Measurements from ENCODE around the gene DPY19L1. TPM values are rescaled to one million over a fixed set of nuclear protein-coding genes. Genes with fewer than 3 reads are reported as not detected.

The DPY19L1 gene
- total and polyA plus RNA-seq, 7 donors: 2.3 to 8.6 (median 3.6) TPM

GRCh38 chr7:35015346-35015859 is 21.9 kb downstream of the DPY19L1 start:
- TF ChIP-seq, protein P1, sequence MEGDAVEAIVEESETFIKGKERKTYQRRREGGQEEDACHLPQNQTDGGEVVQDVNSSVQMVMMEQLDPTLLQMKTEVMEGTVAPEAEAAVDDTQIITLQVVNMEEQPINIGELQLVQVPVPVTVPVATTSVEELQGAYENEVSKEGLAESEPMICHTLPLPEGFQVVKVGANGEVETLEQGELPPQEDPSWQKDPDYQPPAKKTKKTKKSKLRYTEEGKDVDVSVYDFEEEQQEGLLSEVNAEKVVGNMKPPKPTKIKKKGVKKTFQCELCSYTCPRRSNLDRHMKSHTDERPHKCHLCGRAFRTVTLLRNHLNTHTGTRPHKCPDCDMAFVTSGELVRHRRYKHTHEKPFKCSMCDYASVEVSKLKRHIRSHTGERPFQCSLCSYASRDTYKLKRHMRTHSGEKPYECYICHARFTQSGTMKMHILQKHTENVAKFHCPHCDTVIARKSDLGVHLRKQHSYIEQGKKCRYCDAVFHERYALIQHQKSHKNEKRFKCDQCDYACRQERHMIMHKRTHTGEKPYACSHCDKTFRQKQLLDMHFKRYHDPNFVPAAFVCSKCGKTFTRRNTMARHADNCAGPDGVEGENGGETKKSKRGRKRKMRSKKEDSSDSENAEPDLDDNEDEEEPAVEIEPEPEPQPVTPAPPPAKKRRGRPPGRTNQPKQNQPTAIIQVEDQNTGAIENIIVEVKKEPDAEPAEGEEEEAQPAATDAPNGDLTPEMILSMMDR (IDR thresholded peaks at IDR 0.05): no peak
- no peak overlapping the region for H3K27ac ChIP-seq
- ATAC-seq: no peak
- H3K4me1 ChIP-seq: no peaks in the 10 kb centered on the region
- H3K9me3 ChIP-seq: no peaks in the 10 kb centered on the region
- H3K27me3 ChIP-seq (ENCODE audit: insufficient read depth in 3 of 3, low read length in 2 of 3): no peaks in the 10 kb centered on the region
- no peak overlapping the region for H3K4me3 ChIP-seq
- intact Hi-C loops (cut with DNase I): no loop called here
- WGBS, 3 donors: 94 to 100% (median 95%) methylated on average over 1 of the region's 1 CpG
- DNase-seq: no peak
- peaks cover 0 to 11% of the 10 kb centered on the region in 2 donors for H3K36me3 ChIP-seq (ENCODE audit: insufficient read depth in 1 of 2, low read depth in 1 of 2)

GRCh38 chr7:35012160-35012559 is 25.1 kb downstream of the DPY19L1 start:
- Histone ChIP-seq H3K27me3 (ENCODE audit: insufficient read depth in 3 of 3, low read length in 2 of 3) (no peaks in the 10 kb centered on the region), H3K36me3 (ENCODE audit: insufficient read depth in 1 of 2, low read depth in 1 of 2) (peaks cover 0 to 11% of the 10 kb centered on the region in 2 donors), H3K27ac (no peak overlapping the region), H3K9me3 (no peaks in the 10 kb centered on the region), H3K4me3 (no peak overlapping the region), H3K4me1 (no peaks in the 10 kb centered on the region)
- DNase-seq (no peak), ATAC-seq (no peak)
- TF ChIP-seq, protein P1 (IDR thresholded peaks at IDR 0.05): no peak
- intact Hi-C loops (cut with DNase I): no loop called here
- 94% methylated on average over 3 of the region's 3 CpGs for WGBS, 3 donors

DNA sequence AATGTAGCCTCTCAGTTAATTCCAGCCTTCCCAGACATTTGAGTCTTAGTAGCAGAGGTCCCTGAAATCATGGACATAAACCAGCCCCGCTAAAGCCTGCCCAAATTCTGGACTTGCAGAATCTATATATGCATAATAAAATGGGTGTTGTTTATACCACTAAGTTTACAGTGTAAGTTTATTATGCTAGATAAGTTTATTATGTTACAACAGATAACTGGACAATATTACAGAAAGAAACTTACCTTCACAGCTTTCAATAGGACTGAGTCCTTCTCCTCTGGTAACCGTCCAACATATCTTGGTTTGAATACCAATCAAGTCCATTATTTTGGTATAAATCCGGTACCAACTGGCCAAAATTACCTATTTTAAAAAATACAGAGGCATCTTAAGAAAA is 26.2 kb downstream of the DPY19L1 start:
- TF ChIP-seq, protein P1 (IDR thresholded peaks at IDR 0.05): no peak
- H3K36me3 ChIP-seq (ENCODE audit: insufficient read depth in 1 of 2, low read depth in 1 of 2): peaks cover 0 to 8% of the 10 kb centered on the region in 2 donors
- no peak for DNase-seq
- no peaks in the 10 kb centered on the region for H3K27me3 ChIP-seq (ENCODE audit: insufficient read depth in 3 of 3, low read length in 2 of 3)
- no peak overlapping the region for H3K4me3 ChIP-seq
- 97 to 98% (median 97%) methylated on average over 3 of the region's 3 CpGs for WGBS, 3 donors
- ATAC-seq: no peak
- intact Hi-C loops (cut with DNase I): no loop called here
- no peak overlapping the region for H3K27ac ChIP-seq
- no peaks in the 10 kb centered on the region for H3K9me3 ChIP-seq
- H3K4me1 ChIP-seq: no peaks in the 10 kb centered on the region

DNA sequence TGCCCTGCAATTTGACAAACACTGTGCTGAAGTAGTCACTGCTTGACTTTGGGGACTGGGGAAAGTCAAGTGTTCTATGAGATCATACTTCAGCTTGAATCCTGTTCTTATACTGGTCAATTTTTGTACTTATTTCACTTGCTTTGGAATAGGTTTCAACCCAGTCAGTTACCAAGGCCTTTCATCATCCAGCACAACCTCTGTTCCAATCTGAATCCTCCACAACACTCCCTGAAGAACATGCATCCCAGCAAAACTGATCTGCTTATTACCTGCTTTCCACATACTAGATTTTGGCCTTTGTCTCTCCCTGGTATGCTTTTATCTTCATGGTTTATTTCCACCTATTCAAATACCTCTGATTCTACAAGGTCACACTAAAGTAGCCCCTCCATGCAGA is 29.5 kb downstream of the DPY19L1 start:
- peaks cover 0 to 5% of the 10 kb centered on the region in 2 donors for H3K36me3 ChIP-seq (ENCODE audit: insufficient read depth in 1 of 2, low read depth in 1 of 2)
- TF ChIP-seq, protein P1 (IDR thresholded peaks at IDR 0.05): no peak
- ATAC-seq (no peak), DNase-seq (no peak)
- no peaks in the 10 kb centered on the region for H3K27me3 ChIP-seq (ENCODE audit: insufficient read depth in 3 of 3, low read length in 2 of 3)
- no peaks in the 10 kb centered on the region for H3K9me3 ChIP-seq
- H3K27ac ChIP-seq: no peak overlapping the region
- no peak overlapping the region for H3K4me3 ChIP-seq
- intact Hi-C loops (cut with DNase I): no loop called here
- no peaks in the 10 kb centered on the region for H3K4me1 ChIP-seq

DNA sequence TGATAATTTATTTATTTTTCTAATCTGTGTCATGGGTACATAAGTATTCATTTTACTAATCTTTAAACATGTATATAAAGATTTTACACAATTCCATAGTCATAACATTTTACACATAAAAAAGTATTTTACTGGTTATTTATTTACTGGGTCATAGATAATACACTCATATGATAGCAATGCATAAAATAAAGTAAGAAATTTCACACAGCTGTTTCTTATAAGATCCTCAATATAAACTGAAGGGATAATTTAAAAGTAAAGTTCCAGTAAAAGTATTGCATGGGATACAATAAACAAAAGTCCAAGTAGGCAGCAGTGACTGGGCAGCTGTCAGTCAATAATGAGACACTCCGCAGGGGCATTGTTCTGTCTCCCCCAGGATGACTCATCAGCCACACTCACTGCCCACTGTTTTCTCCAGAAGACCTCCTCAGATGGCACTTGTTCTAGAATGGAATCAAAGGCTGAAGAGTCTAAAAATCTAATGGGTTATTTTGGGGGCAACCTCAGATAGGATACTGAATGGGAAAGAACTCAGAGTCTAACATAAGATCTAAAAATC is 32.7 kb downstream of the DPY19L1 start:
- H3K4me1 ChIP-seq: no peaks in the 10 kb centered on the region
- H3K27ac ChIP-seq: no peak overlapping the region
- no peak overlapping the region for H3K4me3 ChIP-seq
- no peak for DNase-seq
- 80 to 93% (median 83%) methylated on average over 1 of the region's 1 CpG for WGBS, 3 donors
- H3K27me3 ChIP-seq (ENCODE audit: insufficient read depth in 3 of 3, low read length in 2 of 3): no peaks in the 10 kb centered on the region
- TF ChIP-seq, protein P1 (IDR thresholded peaks at IDR 0.05): no peak
- H3K36me3 ChIP-seq (ENCODE audit: insufficient read depth in 1 of 2, low read depth in 1 of 2): no peaks in the 10 kb centered on the region
- ATAC-seq: no peak
- intact Hi-C loops (cut with DNase I): no loop called here
- no peaks in the 10 kb centered on the region for H3K9me3 ChIP-seq
